NB4 (cell line): ENCODE data around the gene E2F3.
"Not testable (repeated sequence)": the region's sequence is repeated elsewhere in the genome, so short reads cannot be mapped to it uniquely, and the experiment has no call there.

Source experiments
- CTCF ChIP-seq: IDR thresholded peaks from one replicate; pipeline ENCODE4 v1.5.1; 2012; ENCODE audit warnings: low read depth, low read length
- MAX ChIP-seq: IDR thresholded peaks from 2 replicates; pipeline ENCODE4 v1.6.1; 2011; ENCODE audit warnings: low read depth, low read length
- POLR2A ChIP-seq: IDR thresholded peaks from 2 replicates; pipeline ENCODE4 v1.6.1; 2011; ENCODE audit warnings: mild to moderate bottlenecking; ENCODE audit not compliant: insufficient read length; ENCODE audit errors: extremely low read depth

- TF ChIP-seq CTCF, POLR2A, MAX: not testable (repeated sequence)
Measured at GRCh38 chr6:20465616-20466015, 63.9 kb downstream of the E2F3 start.
